Gastrocnemius medialis (tissue), 4 donors: ENCODE results near the gene WDR82.

Experiments used
- POLR2A ChIP-seq, 2 donors: fragments of 450-650 bp; IDR thresholded peaks; one replicate each; pipeline ENCODE4 v1.6.1; 2017; ENCODE audit warnings: antibody characterized with exemption in 2 of 2, mild to moderate bottlenecking in 2 of 2, moderate library complexity in 2 of 2
- TF ChIP-seq, protein P1 (sequence below), 5 experiments: fragments of 450-650 bp in 3 of 5; fragments of 200-600 bp in 2 of 5; sonication (generic) in 2 of 5; IDR thresholded peaks in 4 of 5; conservative IDR thresholded peaks in 1 of 5; 1 replicate in 4 of 5; 2 replicates in 1 of 5; pipeline ENCODE4 v1.5.1; 2016 to 2019; ENCODE audit warnings: antibody characterized with exemption in 5 of 5, mild to moderate bottlenecking in 3 of 5, moderate library complexity in 3 of 5

DNA sequence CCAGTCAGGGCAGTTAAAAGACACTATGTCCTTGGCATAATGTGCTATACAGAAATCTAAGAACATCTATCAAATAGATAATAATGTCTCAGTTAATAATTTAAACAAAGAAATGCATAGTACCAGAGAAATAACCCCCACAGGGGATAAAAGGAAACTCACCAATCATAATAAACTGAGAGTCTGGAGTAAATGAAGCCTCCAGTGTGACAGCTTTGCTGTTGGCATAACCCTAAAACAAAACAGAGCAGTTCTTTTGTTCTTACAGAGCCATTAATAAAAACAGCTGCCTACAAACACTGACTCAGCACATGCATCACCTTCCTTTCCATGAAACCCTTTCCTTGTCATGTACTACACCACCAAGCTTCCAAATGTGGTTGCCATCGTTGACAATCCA, 19.4 kb downstream of the WDR82 start:
- TF ChIP-seq POLR2A (IDR thresholded peaks at IDR 0.05) = no peak
- TF ChIP-seq, protein P1, sequence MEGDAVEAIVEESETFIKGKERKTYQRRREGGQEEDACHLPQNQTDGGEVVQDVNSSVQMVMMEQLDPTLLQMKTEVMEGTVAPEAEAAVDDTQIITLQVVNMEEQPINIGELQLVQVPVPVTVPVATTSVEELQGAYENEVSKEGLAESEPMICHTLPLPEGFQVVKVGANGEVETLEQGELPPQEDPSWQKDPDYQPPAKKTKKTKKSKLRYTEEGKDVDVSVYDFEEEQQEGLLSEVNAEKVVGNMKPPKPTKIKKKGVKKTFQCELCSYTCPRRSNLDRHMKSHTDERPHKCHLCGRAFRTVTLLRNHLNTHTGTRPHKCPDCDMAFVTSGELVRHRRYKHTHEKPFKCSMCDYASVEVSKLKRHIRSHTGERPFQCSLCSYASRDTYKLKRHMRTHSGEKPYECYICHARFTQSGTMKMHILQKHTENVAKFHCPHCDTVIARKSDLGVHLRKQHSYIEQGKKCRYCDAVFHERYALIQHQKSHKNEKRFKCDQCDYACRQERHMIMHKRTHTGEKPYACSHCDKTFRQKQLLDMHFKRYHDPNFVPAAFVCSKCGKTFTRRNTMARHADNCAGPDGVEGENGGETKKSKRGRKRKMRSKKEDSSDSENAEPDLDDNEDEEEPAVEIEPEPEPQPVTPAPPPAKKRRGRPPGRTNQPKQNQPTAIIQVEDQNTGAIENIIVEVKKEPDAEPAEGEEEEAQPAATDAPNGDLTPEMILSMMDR (IDR thresholded peaks at IDR 0.05 in 4 of 5, conservative IDR thresholded peaks at IDR 0.05 in 1 of 5) = no peak
